NCI-H128 (cell line): ENCODE data around the gene SMIM31.

Source experiments
- DNase-seq: peaks from one replicate; lab custom pipeline; 2025; ENCODE audit not compliant: unreplicated experiment; lab: John Stamatoyannopoulos, UW

Gene SMIM31

GRCh38 chr4:164753873-164754488 lies at the start of gene SMIM31:
Gene SMIM31 (plus strand): TSS chr4:164754131. CDS start chr4:164770444, 16,313 bp downstream.
- no peak for DNase-seq

- DNase-seq = no peak
Measured at GRCh38 chr4:164706675-164707074, 47.3 kb upstream of the SMIM31 start.

GRCh38 chr4:164716901-164717300 lies 37.0 kb upstream of the SMIM31 start:
- DNase-seq = no peak

- DNase-seq = no peak
Measured at GRCh38 chr4:164718827-164719226, 35.1 kb upstream of the SMIM31 start.

- DNase-seq = no peak
Measured at GRCh38 chr4:164725066-164725465, 28.9 kb upstream of the SMIM31 start.

- DNase-seq = no peak
Measured at GRCh38 chr4:164730705-164731393, 23.1 kb upstream of the SMIM31 start.

GRCh38 chr4:164731827-164732474 lies 22.0 kb upstream of the SMIM31 start:
- DNase-seq = no peak

GRCh38 chr4:164734484-164734883 lies 19.4 kb upstream of the SMIM31 start:
- no peak for DNase-seq

- DNase-seq = no peak
Measured at GRCh38 chr4:164748375-164748774, 5.6 kb upstream of the SMIM31 start.

GRCh38 chr4:164755432-164755831 lies 1.5 kb downstream of the SMIM31 start:
- no peak for DNase-seq

GRCh38 chr4:164756686-164757085 lies 2.8 kb downstream of the SMIM31 start:
- DNase-seq = no peak

GRCh38 chr4:164761241-164761640 lies 7.3 kb downstream of the SMIM31 start:
- no peak for DNase-seq

- no peak for DNase-seq
Measured at GRCh38 chr4:164761746-164762275, 7.9 kb downstream of the SMIM31 start.

- no peak for DNase-seq
Measured at GRCh38 chr4:164765096-164765495, 11.2 kb downstream of the SMIM31 start.

GRCh38 chr4:164765833-164766232 lies 11.9 kb downstream of the SMIM31 start:
- no peak for DNase-seq

GRCh38 chr4:164768516-164768915 lies 14.6 kb downstream of the SMIM31 start:
- no peak for DNase-seq

- no peak for DNase-seq
Measured at GRCh38 chr4:164770010-164770724, 16.2 kb downstream of the SMIM31 start.

GRCh38 chr4:164771088-164771487 lies 17.2 kb downstream of the SMIM31 start:
- DNase-seq = no peak

GRCh38 chr4:164772076-164772475 lies 18.1 kb downstream of the SMIM31 start:
- DNase-seq = no peak

GRCh38 chr4:164779080-164779479 lies 25.1 kb downstream of the SMIM31 start:
- no peak for DNase-seq

GRCh38 chr4:164779811-164780216 lies 25.9 kb downstream of the SMIM31 start:
- DNase-seq = no peak
